Dendritic cell treated with granulocyte-macrophage colony-stimulating factor and Interleukin-4, amounts not matched to agents 40 ng/mL and 50 ng/mL, for 4 days (primary cell): Measurements from ENCODE around the gene LEUTX.
"Not testable (repeated sequence)": the region's sequence is repeated elsewhere in the genome, so short reads cannot be mapped to it uniquely, and the experiment has no call there.

ENCODE experiments used
- H3K27ac Mint-ChIP-seq: one replicate; pipeline ENCODE4 v1.8.0; 2022; ENCODE audit warnings: mild to moderate bottlenecking, mixed read lengths
- H3K27me3 Mint-ChIP-seq: one replicate; pipeline ENCODE4 v1.8.0; 2022; ENCODE audit warnings: mild to moderate bottlenecking, mixed read lengths
- H3K36me3 Mint-ChIP-seq: one replicate; pipeline ENCODE4 v1.8.0; 2022; ENCODE audit warnings: low read depth, mixed read lengths
- H3K4me1 Mint-ChIP-seq: one replicate; pipeline ENCODE4 v1.8.0; 2022; ENCODE audit warnings: low read depth, mixed read lengths
- H3K4me3 Mint-ChIP-seq: one replicate; pipeline ENCODE4 v1.8.0; 2022; ENCODE audit warnings: mild to moderate bottlenecking, moderate library complexity, mixed read lengths
- H3K9me3 Mint-ChIP-seq: one replicate; pipeline ENCODE4 v1.8.0; 2022; ENCODE audit warnings: mixed read lengths
- intact Hi-C: fragments of 100-400 bp; cut with micrococcal nuclease; formaldehyde crosslinking; loops from one replicate; pipeline ENCODE4 v1.15.0; 2022

The LEUTX gene

DNA sequence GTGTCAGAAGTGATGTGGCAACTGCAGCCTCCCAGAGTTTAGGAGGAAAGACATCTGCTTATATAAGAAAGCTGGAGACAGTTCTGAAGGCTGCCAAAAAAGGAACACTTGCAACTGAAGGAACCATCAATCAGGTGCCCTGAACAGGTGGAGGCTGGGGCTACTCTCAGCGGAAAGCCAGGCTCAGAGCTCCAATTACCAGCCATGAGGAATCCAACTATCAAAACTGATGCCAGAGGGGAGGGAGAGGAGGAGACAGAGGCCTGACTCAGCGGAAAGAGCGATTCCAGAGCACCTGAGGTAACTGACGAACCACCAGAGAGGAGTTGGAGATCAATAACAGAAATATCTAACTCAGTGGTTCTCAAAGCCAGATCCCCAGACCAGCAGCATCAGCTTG is 24.3 kb downstream of the LEUTX start:
- no peaks in the 10 kb centered on the region for H3K36me3 Mint-ChIP-seq
- H3K9me3 Mint-ChIP-seq = no peaks in the 10 kb centered on the region
- no peaks in the 10 kb centered on the region for H3K4me1 Mint-ChIP-seq
- peaks cover 8% of the 10 kb centered on the region for H3K27me3 Mint-ChIP-seq
- intact Hi-C loops = no loop called here
- H3K4me3 Mint-ChIP-seq = no peak overlapping the region
- H3K27ac Mint-ChIP-seq = no peak overlapping the region

- Mint-ChIP-seq H3K4me3 (no peak overlapping the region), H3K27ac (no peak overlapping the region), H3K9me3 (no peaks in the 10 kb centered on the region), H3K27me3 (peaks cover 8% of the 10 kb centered on the region), H3K36me3 (no peaks in the 10 kb centered on the region), H3K4me1 (no peaks in the 10 kb centered on the region)
- intact Hi-C loops = no loop called here
Observed at GRCh38 chr19:39805104-39805503, 26.4 kb downstream of the LEUTX start.

DNA sequence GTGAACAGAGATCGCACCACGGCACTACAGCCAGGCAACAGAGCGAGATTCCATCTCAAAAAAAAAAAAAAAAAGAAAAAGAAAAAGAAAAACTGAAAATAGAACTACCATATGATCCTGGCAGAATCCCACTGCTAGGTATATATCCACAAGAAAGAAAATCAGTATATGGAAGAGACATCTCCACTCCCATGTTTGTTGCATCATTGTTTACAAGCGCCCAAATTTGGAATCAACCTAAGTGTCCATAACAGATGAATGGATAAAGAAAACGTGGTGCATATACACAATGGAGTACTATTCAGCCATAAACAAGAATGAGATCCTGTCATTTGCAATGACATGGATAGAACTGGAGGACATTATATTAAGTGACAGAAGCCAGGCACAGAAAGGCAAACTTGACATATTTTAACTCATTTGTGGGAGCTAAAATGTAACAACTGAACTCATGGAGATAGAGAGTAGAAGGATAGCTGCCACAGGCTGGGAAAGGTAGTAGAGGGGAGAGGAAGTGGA is 29.3 kb downstream of the LEUTX start:
- intact Hi-C loops = no loop called here

GRCh38 chr19:39808688-39809087 is 30.0 kb downstream of the LEUTX start:
- not testable (repeated sequence) for H3K36me3 Mint-ChIP-seq

More for the DNA sequence above, 29.3 kb downstream of the LEUTX start:
- H3K4me3 Mint-ChIP-seq = no peak overlapping the region
- H3K27me3 Mint-ChIP-seq = peaks cover 1% of the 10 kb centered on the region
- no peaks in the 10 kb centered on the region for H3K4me1 Mint-ChIP-seq
- H3K36me3 Mint-ChIP-seq = no peaks in the 10 kb centered on the region
- H3K9me3 Mint-ChIP-seq = no peaks in the 10 kb centered on the region
- no peak overlapping the region for H3K27ac Mint-ChIP-seq

DNA sequence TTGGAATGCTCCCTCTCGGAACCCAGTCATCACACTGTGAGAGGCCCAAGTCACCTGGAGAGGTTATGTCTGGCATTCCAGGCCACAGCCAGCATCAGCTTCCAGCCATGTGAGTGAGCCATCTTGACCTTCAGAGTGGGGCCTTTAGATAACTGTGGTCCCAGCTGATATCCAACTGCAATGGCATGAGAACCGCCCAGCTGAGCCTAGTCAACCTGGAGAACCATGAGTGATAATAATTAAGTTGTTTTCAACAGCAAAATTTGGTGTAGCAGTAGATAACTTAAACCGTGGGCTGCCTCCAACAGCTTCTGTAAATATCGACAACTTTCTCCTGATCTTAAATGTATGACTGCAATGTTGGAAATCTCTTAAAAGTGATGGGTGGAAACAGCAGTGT is 30.7 kb downstream of the LEUTX start:
- Mint-ChIP-seq H3K36me3 (no peaks in the 10 kb centered on the region), H3K27ac (no peak overlapping the region), H3K4me3 (no peak overlapping the region), H3K9me3 (no peaks in the 10 kb centered on the region), H3K4me1 (no peaks in the 10 kb centered on the region), H3K27me3 (no peaks in the 10 kb centered on the region)
- intact Hi-C loops = no loop called here

More at GRCh38 chr19:39808688-39809087, 30.0 kb downstream of the LEUTX start:
- H3K27ac Mint-ChIP-seq, H3K4me1 Mint-ChIP-seq, H3K4me3 Mint-ChIP-seq, H3K27me3 Mint-ChIP-seq, intact Hi-C loops, H3K9me3 Mint-ChIP-seq: not testable (repeated sequence)

GRCh38 chr19:39810424-39810823 is 31.8 kb downstream of the LEUTX start:
- no peak overlapping the region for H3K27ac Mint-ChIP-seq
- H3K4me3 Mint-ChIP-seq = no peak overlapping the region
- H3K36me3 Mint-ChIP-seq = no peaks in the 10 kb centered on the region
- no peaks in the 10 kb centered on the region for H3K9me3 Mint-ChIP-seq
- intact Hi-C loops = no loop called here
- H3K27me3 Mint-ChIP-seq = no peaks in the 10 kb centered on the region
- H3K4me1 Mint-ChIP-seq = no peaks in the 10 kb centered on the region

- H3K36me3 Mint-ChIP-seq = peaks cover 5% of the 10 kb centered on the region
Observed at GRCh38 chr19:39811064-39811463, 32.4 kb downstream of the LEUTX start.

DNA sequence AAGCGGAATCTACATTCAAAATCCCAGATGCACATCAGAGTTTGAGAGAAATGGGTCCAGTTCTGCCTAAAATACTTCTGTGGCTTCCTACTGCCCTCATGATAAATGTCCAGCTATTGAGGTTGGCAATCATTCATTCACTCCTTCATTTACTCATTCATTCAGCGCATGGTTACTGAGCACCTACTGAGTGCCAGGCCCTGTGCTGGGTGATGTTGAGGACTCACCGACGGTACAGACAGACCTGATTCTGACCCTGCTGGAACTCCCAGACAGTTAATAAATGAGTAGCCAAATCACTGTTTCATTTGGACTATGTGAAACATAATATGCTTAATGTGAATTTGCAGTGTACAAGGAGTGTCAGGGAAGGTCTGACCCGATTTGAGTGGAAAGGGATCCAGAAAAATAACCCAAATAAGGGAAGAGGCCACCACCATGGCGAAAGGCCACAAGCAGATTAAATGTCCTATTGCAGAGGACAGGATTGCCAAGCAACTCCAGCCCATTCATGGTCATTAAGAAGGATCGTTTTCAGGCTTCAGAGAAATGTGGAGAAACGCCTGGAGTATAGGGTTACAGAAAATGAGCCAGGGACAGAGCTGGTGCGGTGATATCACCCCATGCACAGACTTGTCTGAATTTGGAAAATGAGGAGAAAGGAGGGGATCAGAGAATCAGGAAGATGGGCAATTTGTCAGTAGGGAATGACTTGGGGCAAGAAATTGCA is 34.8 kb downstream of the LEUTX start:
- intact Hi-C loops = no loop called here
- H3K36me3 Mint-ChIP-seq = peaks cover 20% of the 10 kb centered on the region

More at GRCh38 chr19:39811064-39811463, 32.4 kb downstream of the LEUTX start:
- Mint-ChIP-seq H3K27ac (no peak overlapping the region), H3K27me3 (no peaks in the 10 kb centered on the region), H3K4me3 (no peak overlapping the region), H3K4me1 (no peaks in the 10 kb centered on the region), H3K9me3 (no peaks in the 10 kb centered on the region)
- intact Hi-C loops = no loop called here

GRCh38 chr19:39814111-39814510 is 35.5 kb downstream of the LEUTX start:
- H3K9me3 Mint-ChIP-seq, intact Hi-C loops, H3K27me3 Mint-ChIP-seq, H3K4me3 Mint-ChIP-seq, H3K27ac Mint-ChIP-seq: not testable (repeated sequence)
- Mint-ChIP-seq H3K36me3 (peaks cover 20% of the 10 kb centered on the region), H3K4me1 (peaks cover 10% of the 10 kb centered on the region)

More for the DNA sequence above, 34.8 kb downstream of the LEUTX start:
- Mint-ChIP-seq H3K9me3 (no peaks in the 10 kb centered on the region), H3K4me1 (peaks cover 3% of the 10 kb centered on the region), H3K4me3 (no peak overlapping the region), H3K27me3 (no peaks in the 10 kb centered on the region), H3K27ac (no peak overlapping the region)

DNA sequence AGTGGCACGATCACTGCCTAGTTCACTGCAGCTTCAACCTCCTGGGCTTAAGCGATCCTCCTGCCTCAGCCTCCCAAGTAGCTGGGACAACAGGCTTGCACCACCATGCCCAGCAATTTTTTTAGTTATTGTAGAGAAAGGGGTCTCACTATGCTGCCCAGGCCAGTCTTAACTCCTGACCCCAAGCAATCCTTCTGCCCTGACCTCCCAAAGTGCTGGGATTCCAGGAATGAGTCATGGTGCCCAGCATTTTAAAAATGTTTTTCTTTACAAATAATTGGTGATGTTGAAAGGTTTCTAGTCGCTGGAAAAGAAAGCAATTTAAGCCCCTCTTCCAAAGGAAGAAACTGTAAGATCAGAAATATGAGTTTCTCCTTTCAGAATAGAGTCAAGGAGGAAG is 35.9 kb downstream of the LEUTX start:
- no peaks in the 10 kb centered on the region for H3K27me3 Mint-ChIP-seq
- peaks cover 15% of the 10 kb centered on the region for H3K4me1 Mint-ChIP-seq
- H3K9me3 Mint-ChIP-seq = no peaks in the 10 kb centered on the region
- H3K36me3 Mint-ChIP-seq = peaks cover 20% of the 10 kb centered on the region
- no peak overlapping the region for H3K27ac Mint-ChIP-seq
- intact Hi-C loops = no loop called here
- H3K4me3 Mint-ChIP-seq = no peak overlapping the region

- no peaks in the 10 kb centered on the region for H3K9me3 Mint-ChIP-seq
- no peak overlapping the region for H3K27ac Mint-ChIP-seq
Observed at GRCh38 chr19:39816287-39817048, 37.8 kb downstream of the LEUTX start.

DNA sequence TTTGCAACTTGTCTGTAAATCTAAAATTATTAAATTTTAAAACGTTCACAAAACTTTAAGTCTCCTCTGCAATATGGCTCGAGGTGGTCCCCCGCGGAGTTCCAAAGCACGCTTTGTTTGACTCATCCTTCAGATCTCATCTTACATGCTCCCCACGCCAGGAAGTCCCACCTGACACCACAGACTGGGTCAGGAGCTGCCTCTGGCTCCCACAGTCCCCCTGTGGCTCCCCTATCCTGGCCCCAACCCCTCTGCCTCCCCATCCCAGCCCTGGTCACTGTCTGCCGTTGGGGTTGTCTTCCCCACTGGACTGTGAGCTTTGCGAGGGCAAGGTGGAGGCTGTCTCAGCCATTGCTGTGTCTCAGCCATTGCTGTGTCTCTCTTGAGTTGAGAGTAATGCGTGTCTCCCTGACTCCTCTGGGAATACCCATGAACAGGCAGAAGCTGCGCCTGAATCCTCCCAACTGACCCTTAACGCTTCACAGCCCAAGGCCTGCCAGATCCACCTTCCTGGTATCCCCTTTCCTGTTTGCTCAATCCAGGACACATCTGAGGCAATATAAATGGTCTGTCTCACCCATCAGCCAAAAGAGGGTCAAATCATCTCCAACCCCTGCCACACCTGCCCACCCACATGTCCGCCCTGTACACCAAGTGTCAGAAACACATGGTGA is 39.4 kb downstream of the LEUTX start:
- intact Hi-C loops = no loop called here
- H3K27ac Mint-ChIP-seq = no peak overlapping the region
- no peak overlapping the region for H3K4me3 Mint-ChIP-seq
- H3K36me3 Mint-ChIP-seq = peaks cover 20% of the 10 kb centered on the region
- no peaks in the 10 kb centered on the region for H3K27me3 Mint-ChIP-seq
- no peaks in the 10 kb centered on the region for H3K9me3 Mint-ChIP-seq
- H3K4me1 Mint-ChIP-seq = peaks cover 16% of the 10 kb centered on the region

More at GRCh38 chr19:39816287-39817048, 37.8 kb downstream of the LEUTX start:
- Mint-ChIP-seq H3K4me3 (no peak overlapping the region), H3K27me3 (no peaks in the 10 kb centered on the region), H3K4me1 (peaks cover 16% of the 10 kb centered on the region), H3K36me3 (peaks cover 20% of the 10 kb centered on the region)
- intact Hi-C loops = no loop called here

- H3K27me3 Mint-ChIP-seq = no peaks in the 10 kb centered on the region
- intact Hi-C loops = no loop called here
- no peaks in the 10 kb centered on the region for H3K9me3 Mint-ChIP-seq
- H3K27ac Mint-ChIP-seq = no peak overlapping the region
- no peak overlapping the region for H3K4me3 Mint-ChIP-seq
- peaks cover 16% of the 10 kb centered on the region for H3K4me1 Mint-ChIP-seq
- peaks cover 20% of the 10 kb centered on the region for H3K36me3 Mint-ChIP-seq
Observed at GRCh38 chr19:39818626-39819097, 40.0 kb downstream of the LEUTX start.

DNA sequence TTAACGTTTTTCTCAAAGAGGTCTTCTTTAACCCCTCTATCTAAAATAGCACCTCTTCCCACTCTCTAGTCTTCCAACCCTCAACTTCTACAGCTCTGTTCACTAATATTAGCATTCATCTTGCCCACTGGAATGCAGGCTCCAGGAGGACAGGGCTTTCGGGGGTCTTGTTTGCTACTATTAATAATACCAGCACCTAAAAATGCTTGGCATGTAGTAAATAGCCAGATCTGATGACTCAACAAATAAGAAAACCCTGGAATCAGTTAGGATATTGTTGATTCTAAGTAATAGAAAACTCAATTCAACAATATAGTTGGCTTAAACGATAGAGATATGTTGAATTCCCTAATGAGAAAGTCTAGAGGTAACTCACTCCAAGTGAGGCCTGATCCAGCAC is 41.1 kb downstream of the LEUTX start:
- H3K4me1 Mint-ChIP-seq = peaks cover 16% of the 10 kb centered on the region
- H3K36me3 Mint-ChIP-seq = peaks cover 20% of the 10 kb centered on the region
- H3K4me3 Mint-ChIP-seq = no peak overlapping the region
- H3K27ac Mint-ChIP-seq = no peak overlapping the region
- H3K9me3 Mint-ChIP-seq = no peaks in the 10 kb centered on the region
- intact Hi-C loops = no loop called here
- H3K27me3 Mint-ChIP-seq = no peaks in the 10 kb centered on the region
